HK-2 (cell line): ENCODE measurements around the gene CTSF.
"Not testable (repeated sequence)": the region's sequence is repeated elsewhere in the genome, so short reads cannot be mapped to it uniquely, and the experiment has no call there.

Source experiments
- DNase-seq: peaks from one replicate; pipeline ENCODE4 v3.0.0-alpha.2; 2018; ENCODE audit not compliant: unreplicated experiment

Gene CTSF

DNA sequence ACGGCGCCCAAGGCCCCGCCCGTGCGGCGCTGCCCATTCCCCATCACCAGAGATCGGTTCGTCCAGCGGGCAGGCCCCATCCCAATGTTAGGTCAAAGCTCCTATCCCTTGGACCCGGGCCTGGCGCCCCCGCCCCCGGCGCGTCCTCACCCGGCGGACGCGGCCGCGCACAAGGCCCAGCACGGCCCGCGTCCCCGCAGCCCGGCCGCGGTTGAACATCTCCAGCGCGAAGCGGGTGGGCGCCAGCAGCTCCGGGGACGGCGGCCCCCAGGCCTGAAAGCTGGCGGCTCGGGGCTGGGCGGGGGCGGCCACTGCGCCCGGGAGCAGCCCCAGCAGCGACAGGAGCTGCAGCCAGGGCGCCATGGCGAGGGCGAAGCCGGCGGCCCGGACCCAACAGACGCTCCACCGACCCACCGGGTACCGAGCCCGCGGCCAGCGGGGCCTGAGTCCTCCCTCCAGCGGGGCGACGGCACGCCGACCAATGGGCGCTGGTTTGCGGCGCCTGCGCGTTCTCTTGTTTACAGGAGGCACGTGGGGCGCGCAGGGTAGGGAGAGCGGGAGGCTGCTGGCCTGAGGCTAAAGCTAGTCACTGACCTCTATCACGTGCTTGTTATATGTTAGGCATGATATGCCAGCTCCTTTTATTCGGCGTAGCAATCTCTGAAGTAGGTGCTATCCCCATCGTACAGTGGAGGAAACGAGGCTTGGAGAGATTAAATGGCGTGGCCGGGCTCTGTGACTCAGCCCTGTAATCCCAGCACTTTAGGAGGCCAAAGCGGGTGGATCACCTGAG, at the start of gene CTSF:
TSS of gene CTSF (minus strand) at position 483 of the 793 bp plus-strand sequence. CDS start at position 363, 120 bp downstream.
- peak; percentile 79 for DNase-seq

DNA sequence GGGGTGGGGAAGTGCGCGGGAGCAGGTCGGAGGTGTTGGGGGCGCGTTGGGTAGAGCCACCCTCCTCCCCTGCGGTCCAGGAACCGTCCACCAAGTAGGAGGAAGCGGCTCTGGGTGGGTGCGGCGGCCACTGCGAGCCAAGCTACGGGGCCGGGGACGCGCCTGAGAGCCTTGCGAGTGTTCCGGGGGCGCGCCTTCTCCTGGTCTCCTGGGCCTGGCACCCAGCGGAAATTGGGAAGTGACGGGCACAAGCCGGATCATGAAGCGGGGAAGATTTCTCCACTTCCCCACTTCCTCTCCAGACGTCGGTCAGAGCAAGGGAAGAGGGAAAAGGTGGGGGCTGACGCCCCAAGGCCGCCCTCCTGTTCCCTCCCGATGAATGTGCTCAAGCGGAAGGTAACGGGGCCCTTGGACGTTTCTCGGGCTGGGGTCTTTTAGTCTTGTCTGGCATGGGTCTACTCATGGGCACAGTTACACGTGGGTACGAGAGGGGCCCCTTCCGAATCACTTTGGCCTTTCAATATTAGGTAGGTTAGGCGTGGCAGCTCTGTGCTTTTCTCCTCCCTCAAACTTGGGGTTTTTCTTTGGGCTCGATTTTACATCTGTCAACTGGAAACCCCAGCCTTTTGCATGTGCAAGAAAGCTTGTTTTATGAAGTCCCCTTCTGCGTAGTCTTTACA, 48.9 kb upstream of the CTSF start:
- DNase-seq, result no peak

DNA sequence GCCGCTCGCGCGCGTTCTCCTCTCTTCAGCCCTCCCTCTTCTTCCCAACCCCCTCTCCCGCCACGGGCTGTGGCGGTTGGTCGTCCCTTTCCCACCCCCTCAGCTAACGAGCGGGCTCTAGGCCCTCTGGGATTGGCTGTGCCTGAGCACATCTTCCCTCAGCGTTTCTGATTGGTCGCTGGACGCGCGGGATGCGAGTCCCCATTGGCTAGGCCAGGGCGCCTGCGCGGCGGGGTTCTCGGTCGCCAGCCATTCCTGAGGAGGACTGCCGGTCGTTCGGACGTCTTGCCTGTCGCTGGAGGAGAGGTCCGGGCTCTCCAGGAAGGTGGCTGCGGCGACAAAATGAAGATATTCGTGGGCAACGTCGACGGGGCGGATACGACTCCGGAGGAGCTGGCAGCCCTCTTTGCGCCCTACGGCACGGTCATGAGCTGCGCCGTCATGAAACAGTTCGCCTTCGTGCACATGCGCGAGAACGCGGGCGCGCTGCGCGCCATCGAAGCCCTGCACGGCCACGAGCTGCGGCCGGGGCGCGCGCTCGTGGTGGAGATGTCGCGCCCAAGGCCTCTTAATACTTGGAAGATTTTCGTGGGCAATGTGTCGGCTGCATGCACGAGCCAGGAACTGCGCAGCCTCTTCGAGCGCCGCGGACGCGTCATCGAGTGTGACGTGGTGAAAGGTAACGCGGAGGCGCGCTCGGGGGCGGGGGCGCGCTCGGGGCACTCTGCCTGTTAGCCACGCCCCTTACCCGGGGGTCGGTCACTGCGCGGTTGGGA, 48.2 kb upstream of the CTSF start, which contains the start of gene RBM14:
TSS of gene RBM14 (plus strand) at position 252 of the 776 bp plus-strand sequence. CDS start at position 343, 91 bp downstream.
- peak; percentile 97 for DNase-seq

DNA sequence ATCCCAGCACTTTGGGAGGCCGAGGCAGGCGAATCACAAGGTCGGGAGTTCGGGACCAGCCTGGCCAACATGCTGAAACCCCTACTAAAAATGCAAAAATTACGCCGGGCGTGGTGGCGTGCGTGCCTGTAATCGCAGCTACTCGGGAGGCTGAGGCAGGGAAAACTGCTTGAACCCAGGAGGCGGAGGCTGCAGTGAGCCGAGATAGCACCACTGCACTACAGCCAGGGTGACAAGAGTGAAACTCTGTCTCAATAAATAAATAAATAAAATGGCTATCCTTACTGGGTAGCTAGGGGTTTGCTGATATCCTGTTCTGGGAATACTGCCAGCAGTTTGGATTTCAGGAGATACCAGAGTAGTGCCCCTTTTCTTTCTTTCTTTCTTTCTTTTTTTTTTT, 45.7 kb upstream of the CTSF start:
- DNase-seq, result no peak

DNA sequence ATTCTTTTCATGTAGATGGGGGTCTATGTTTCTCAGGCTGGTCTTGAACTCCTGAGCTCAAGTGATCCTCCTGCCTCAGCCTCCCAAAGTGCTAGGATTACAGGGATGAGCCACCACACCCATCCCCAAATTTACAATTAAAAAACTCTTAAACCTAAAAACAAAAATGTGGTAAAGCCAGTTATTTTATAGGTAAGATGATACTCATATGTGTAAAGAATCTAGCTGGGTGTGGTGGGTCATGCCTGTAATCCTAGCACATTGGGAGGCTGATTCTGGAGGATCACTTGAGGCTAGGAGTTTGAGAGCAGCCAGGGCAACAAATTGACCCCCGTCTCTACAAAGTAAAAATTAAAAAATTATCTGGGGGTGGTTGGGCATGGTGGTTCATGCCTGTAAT, 44.1 kb upstream of the CTSF start:
- no peak for DNase-seq

DNA sequence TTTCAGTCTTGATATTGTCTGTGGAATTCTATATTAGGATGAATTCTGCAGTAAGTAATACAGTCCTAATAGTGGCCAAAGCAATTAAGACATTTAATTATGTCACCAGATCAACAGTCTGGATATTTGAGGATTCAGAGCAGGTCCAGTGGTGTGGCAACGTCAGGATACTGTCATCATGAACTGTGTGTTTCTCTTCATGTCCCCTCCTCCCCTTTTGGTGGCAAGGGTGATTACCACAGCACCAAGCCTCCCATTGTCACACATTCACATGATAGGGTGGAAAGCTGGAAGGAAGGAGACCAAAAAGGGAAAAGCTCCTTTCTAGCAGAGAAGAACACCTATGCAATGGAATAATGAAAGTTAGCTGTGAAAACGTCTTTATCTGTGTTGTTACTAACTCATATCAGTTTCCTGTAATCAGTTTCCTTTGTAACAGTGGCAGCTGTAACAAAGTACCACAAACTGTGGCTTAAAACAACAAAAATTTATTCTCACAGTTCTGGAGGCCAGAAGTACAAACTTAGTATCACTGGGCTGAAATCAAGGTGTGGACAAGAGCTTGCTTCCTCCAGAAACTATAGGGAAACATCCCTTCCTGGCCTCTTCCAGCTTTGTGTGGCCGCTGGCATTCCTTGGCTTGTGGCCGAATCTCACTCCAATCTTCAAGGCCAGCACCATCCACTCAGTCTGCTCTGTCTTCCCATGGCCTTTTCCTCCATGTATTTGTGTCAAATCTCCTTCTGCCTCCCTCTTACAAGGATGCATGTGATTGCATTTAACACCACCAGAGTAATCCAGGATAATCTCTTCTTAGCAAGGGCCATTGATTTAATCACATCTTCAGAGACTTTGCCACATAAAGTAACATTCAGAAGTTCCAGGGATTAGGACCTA, 41.6 kb upstream of the CTSF start:
- no peak for DNase-seq

DNA sequence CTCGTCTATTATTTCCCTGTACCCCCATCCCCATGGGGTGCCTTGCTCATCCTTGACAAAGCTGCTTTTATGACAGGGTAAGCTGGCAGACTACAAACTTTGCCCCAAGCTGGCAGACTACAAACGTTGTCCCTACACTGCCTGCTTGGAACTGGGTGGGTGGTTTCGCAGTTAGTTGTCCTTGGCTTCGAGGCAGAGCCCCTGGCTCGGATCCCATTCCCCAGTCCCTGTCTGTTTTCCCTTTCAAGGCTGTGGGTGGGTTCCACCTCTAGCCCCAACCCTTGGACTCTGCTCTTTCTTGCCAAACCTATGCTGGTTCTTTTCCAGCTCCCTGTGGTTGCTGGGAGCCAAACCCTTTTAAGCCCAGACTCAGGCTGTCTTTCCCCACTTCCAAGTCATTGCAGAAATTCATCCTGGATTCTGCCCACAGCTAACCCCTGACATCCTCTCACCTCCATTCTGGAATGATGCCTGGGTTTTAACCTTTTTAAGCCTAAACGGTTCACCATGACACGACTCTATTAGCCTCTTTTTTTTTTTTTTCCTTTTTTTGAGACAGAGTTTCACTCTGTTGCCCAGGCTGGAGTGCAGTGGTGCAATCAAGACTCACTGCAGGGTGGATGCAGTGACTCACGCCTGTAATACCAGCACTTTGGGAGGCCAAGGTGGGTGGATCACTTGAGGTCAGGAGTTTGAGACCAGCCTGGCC, 38.9 kb upstream of the CTSF start:
- no peak for DNase-seq

DNA sequence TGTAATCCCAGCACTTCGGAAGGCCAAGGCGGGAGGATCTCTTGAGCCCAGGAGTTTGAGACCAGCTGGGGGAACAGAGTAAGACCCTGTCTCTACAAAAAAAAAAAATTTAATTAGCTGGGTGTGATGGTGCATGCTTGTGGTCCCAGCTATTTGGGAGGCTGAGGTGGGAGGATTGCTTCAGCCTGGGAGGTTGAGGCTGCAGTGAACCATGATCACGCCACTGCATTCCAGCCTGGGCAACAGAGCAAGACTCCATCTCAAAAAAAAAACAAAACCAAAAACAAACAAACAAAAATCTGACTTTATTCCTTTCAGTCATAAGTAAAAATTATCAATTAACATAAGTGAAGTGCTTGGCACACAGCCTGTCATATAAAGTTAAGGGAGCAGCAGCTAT, 38.2 kb upstream of the CTSF start:
- DNase-seq, result not testable (repeated sequence)

DNA sequence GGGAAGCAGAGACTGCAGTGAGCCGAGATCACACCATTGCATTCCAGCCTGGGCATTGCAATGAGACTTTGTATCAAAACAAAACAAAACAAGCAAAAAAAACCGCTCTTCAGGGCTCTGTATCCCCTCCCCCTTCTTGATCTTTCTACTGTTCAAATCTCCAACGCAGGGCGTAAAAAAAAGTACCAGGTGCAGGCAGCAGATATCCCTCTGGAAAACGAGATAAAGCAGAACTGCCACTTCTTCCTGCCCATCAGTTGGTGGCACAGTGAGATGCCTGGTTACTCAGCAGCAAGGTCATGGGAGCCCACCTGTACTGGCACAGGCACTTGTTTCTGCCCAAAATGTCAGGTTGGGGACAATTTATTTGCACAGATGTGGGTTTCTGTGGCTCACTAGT, 35.7 kb upstream of the CTSF start:
- no peak for DNase-seq

DNA sequence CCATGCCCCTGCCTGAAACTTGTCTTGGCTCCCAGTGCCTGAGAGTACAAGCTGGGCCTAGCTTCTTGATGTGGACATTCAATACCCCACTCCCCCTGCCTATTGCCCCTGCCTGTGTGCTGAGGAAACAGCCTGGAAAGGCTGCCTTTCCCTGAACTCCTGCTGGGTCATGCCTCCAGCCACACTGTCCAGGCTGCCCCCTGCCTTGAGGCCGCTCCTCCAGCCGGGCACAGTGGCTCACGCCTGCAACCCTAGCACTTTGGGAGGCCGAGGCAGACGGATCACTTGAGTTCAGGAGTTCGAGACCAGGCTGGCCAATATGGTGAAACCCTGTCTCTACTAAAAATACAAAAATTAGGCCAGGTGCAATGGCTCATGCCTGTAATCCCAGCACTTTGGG, 34.7 kb upstream of the CTSF start:
- no peak for DNase-seq

DNA sequence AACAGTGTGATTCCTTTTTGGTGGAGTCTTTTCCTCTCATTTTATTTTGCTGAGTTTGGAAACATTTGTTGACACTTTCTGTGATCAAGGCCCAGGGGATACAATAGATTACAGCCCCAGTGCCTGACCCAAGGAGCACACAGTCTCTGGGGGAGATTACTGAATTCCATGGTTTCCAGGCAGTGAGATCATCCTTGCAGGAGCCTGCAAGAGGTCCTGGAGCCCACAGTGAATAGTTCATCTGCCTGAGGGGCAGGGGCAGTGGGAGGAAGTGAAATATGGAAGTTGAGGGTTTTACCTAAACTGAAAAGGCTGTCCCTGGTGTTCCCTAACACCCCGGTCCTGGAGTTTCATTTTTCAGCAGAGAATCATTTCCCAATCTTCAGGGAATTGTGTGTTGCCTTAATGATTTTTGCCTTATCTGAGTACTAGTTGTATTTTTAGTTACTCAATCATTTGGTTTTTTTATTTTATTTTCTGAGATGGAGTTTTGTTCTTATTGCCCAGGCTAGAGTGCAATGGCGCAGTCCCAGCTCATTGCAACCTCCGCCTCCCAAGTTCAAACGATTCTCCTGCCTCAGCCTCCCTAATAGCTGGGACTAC, 32.3 kb upstream of the CTSF start:
- no peak for DNase-seq

DNA sequence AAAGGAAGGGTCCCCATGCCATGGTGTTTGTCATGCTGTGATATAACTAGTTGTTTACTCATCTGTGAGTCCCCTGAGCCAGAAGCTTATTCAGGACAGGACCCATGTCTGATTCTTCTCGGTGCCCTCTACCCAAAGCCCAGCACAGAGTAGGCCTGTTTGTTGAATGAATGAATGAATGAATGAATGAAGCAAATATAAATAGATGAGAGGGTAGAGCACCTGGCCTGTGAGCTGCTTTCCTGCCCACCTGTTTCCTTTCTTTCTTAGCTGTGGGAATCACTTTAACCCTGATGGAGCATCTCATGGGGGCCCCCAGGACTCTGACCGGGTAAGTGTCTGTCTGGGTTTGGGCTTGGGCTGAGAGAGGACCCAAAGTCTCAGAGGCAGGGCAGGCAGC, 31.8 kb upstream of the CTSF start:
- DNase-seq, result no peak

DNA sequence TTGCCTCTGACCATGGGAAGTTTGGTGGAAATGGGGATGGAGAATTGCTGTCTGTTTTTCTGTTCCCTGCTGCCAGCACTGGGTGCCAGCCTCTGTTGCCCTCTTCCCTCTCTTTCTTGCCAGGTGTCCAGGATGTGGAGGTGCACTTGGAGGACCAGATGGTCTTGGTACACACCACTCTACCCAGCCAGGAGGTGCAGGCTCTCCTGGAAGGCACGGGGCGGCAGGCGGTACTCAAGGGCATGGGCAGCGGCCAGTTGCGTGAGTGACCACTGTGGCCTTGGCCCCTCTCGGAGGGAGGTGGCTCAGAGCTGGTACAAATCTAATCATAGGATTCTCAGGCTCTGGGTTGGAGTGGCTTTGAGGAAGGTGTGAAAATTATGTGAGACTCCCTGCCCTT, 30.6 kb upstream of the CTSF start:
- no peak for DNase-seq

DNA sequence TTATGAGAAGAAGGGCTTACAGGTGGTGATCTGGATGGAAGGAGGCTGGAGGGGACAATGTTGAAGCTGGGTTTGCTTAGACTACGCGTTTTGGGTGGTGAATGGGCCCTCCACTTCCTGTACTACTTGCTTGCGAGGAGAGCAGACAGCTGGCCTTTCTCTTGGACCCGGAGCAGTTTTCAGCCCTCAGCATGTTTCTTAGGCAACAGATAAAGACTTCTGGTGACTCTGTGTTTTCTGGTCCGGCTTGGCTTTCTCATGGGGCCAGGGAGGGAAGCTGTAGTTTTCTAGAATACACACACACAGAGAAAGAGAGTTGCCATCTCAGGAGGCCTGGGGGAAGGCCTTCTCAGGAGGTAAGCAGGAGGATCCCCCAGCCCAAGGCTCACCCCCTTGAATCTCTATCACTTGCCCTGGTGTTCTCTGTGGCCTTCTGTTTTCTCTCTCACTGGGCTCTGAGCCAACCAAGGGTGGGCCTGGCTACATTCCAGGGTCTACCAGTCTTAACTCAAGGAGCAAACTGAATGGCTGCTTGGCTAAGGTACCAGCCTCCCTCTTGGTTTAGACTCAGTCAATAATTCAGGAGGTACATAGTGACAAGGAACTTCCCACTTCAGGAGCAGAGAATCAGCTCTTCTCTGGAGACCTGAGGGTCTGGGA, 27.0 kb upstream of the CTSF start:
- DNase-seq, result no peak

DNA sequence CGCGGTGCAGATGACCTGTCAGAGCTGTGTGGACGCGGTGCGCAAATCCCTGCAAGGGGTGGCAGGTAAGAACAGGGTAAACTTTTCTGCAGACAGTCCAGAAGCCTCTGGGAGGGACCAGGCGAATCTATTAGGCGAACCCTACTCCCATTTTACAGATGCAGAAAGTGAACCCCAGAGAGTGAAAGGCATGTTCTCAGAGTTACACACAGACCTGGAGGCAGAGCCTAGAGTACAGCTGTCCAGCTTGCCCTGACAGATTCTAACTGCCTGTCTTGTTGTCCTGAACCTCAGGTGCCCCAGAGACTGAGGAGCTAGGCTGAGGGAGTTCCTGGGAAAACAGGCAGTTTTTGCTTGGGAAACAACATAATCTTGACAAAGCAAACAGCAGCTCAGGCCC, 25.2 kb upstream of the CTSF start:
- peak; percentile 4 for DNase-seq

DNA sequence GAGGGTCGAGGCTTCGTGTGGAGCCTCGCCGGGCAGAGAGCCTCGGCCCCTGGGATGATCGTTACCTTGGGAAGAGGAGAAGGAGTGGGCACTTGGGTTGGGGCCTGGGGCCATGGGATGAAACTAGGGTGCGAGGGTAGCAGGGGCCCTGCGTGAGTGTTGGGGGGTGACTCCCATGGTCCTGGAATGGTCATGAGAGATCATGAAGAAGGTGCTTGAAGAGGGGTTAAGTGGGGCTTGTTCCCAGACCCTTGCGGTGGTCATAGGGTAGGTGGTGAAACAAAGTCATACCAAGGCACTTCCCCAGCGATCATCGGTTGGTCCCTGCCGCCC, 24.9 kb upstream of the CTSF start:
- DNase-seq, result no peak

DNA sequence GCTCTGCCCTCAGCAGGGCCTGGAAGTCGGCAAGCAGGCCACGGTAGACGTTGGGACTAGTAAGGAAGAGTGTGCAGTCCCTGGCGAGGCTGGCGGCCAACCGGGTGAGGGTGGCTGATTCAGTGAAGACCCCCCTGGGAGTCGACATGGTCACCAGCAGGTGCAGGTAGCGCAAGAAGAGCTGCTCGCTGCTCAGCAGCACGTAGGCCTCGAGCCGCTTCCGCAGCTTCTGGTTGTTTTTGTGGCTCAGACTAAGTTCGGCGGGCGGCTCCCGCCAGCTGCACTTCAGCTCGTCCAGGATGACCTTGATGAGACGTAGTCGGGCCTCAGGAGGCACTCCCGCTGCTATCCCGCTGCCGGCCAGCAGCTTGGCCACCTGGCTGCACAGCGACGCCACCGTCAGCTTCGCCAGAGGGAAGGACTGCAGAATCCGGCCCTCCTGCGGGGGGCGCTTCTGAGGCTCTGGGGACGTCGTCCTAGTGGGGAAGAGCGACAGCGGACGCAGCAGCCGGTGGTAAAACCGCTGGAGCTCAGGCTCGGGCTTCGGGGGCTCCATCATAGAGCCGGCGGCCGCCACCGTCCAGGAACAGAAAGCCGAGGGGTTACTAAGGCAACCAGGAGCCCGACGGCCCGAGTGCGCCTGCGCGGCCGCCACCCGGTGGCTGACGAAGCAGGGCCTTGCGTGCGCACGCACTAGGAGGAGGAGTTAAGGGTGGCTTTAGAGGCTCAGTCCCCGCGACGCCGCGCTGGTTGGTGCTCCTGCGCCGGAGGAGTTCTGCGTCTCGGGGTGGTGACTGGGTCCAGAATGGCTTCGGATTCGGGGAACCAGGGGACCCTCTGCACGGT, 24.3 kb upstream of the CTSF start, which contains the start of the genes CCDC87 and CCS:
TSS of gene CCDC87 (minus strand) at position 607 of the 846 bp plus-strand sequence. CDS start at position 559, 48 bp downstream.
TSS of gene CCS (plus strand) at position 729 of the 846 bp plus-strand sequence. CDS start at position 806, 77 bp downstream.
- peak; percentile 92 for DNase-seq

DNA sequence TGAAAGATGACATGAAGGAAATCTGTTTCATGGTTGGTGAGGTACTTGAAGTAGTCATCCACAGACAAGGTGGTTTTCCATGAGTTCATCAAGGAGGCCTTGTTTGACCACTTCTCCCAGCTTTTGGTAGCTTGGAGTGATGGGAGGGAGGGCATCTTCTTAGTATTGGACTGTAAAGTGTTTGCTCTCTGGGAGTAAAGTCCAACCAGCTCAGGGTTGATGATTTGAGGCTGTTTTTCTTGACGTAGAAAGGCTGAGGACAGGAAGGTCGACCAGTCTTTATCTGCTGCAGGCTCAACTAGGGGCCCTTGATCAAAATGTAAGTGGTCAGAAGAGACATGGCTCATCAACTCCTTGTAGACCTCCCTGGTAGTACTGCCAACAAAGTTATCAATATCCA, 22.8 kb upstream of the CTSF start:
- DNase-seq, result no peak
